Esophagus muscularis mucosa (tissue), 3 donors: ENCODE data around the gene NANOS1.

Experiments
- CTCF ChIP-seq, 3 experiments: fragments of 200-600 bp in 2 of 3; fragments of 450-650 bp in 1 of 3; sonication (generic) in 2 of 3; IDR thresholded peaks; one replicate each; pipeline ENCODE4 v1.5.1; 2017 to 2019; ENCODE audit warnings: antibody characterized with exemption in 3 of 3, mild to moderate bottlenecking in 2 of 3, moderate library complexity in 1 of 3
- POLR2A ChIP-seq: fragments of 450-650 bp; IDR thresholded peaks from one replicate; pipeline ENCODE4 v1.6.1; 2017; ENCODE audit warnings: antibody characterized with exemption, moderate library complexity, mild to moderate bottlenecking, low read depth

- TF ChIP-seq CTCF (IDR thresholded peaks at IDR 0.05) (no peak), POLR2A (no peak)
Measured at GRCh38 chr10:119041326-119041725, 11.8 kb downstream of the NANOS1 start.
